Ectodermal cell (in vitro differentiated cells): ENCODE measurements around the gene KRTAP12-3.

Source experiments
- H3K27ac ChIP-seq: 2 replicates; pipeline ENCODE4 v1.7.0; 2013; ENCODE audit warnings: mild to moderate bottlenecking, low read depth, low read length; ENCODE audit not compliant: insufficient read depth, poor library complexity, severe bottlenecking
- H3K27me3 ChIP-seq: 2 replicates; pipeline ENCODE4 v1.7.0; 2013; ENCODE audit warnings: mild to moderate bottlenecking, low read length; ENCODE audit not compliant: insufficient read depth, control insufficient read depth, poor library complexity, severe bottlenecking
- H3K36me3 ChIP-seq: one replicate; pipeline ENCODE4 v1.7.0; 2013; ENCODE audit warnings: low read length; ENCODE audit not compliant: control insufficient read depth, insufficient read depth
- H3K4me1 ChIP-seq: one replicate; pipeline ENCODE4 v1.7.0; 2013; ENCODE audit warnings: low read length; ENCODE audit not compliant: control insufficient read depth, insufficient read depth
- H3K4me3 ChIP-seq: 2 replicates; pipeline ENCODE4 v1.7.0; 2013; ENCODE audit warnings: low read depth, low read length, control low read depth; ENCODE audit not compliant: insufficient read depth
- H3K9me3 ChIP-seq: 2 replicates; pipeline ENCODE4 v1.7.0; 2013; ENCODE audit warnings: mild to moderate bottlenecking, low read length, moderate library complexity; ENCODE audit not compliant: control insufficient read depth
- WGBS, 2 experiments: methylation state at CpG; one replicate each; pipeline ENCODE4 v1.1.7; 2013; ENCODE audit warnings: missing lambda C conversion rate in 2 of 2; 5-methylcytosine and 5-hydroxymethylcytosine counted together

The KRTAP12-3 gene

DNA sequence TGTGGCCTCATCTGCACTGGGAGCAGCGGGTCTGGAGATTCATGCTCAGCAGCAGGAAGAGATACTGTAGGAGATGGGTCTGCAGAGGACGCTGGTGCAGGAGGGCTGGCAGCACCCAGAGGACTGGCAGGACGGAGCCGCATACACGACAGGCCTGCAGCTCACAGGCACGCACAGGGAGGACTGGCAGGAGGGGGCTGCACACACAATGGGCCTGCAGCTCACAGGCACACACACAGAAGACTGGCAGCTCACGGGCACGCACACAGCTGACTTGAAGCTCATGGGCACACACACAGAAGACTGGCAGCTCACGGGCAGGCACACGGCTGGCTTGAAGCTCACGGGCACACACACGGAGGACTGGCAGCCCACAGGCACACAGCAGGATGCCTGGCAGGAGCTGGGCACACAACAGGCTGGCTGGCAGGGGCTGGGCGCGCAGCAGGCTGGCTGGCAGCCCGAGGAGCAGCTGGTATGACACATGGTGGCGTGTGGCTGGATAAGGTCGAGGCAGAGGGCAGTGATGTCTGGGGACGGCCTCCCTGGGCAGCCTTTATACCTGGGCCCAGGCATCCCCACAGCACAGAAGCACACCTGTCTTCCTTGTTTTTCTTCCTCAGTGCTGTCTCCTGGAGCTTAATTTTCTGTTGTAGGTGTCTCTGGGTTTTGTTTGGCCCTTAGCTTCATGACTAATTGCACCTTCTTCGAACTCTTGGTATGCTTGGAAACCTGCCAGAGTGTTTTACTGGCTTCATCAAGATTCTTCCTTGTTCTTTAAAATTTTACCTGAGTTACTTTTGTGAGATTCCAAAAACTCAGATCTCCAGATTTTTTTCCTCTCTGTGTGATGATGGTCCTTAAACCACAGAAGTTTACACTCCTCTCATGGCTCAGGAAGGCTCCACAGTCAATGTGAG is 8.9 kb downstream of the KRTAP12-3 start, which contains the start of gene KRTAP12-2:
TSS of gene KRTAP12-2 (minus strand) at position 527 of the 920 bp plus-strand sequence. CDS start at position 486, 41 bp downstream.
- WGBS, 2 experiments = 89 to 92% methylated on average over 19 of the region's 19 CpGs
- no peaks in the 10 kb centered on the region for H3K36me3 ChIP-seq

DNA sequence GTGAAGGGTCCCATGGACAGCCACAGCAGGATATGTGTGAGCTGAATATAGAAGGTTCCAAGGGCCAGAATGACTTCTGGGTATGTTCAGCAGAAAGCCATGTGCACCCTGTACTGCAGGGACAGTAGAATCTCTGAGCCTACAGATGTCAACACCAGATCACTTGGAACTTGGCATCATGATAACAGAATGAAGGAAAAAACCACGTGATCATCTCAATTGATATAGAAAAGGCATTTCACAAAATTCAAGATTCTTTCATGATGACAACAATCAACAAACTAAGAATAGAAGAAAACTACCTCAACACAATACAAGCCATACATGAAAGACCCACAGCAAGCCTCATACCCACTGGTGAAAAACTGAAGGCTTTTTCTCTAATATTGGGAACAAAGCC is 9.9 kb downstream of the KRTAP12-3 start:
- WGBS, 2 experiments = 71 to 79% methylated on average over 1 of the region's 1 CpG

More for the DNA sequence above, 8.9 kb downstream of the KRTAP12-3 start, which contains the start of gene KRTAP12-2:
- Histone ChIP-seq H3K27ac (no peak within 1 kb of the TSS), H3K9me3 (no peaks in the 10 kb centered on the region), H3K4me3 (no peak within 1 kb of the TSS), H3K27me3 (no peaks in the 10 kb centered on the region), H3K4me1 (no peaks in the 10 kb centered on the region)

DNA sequence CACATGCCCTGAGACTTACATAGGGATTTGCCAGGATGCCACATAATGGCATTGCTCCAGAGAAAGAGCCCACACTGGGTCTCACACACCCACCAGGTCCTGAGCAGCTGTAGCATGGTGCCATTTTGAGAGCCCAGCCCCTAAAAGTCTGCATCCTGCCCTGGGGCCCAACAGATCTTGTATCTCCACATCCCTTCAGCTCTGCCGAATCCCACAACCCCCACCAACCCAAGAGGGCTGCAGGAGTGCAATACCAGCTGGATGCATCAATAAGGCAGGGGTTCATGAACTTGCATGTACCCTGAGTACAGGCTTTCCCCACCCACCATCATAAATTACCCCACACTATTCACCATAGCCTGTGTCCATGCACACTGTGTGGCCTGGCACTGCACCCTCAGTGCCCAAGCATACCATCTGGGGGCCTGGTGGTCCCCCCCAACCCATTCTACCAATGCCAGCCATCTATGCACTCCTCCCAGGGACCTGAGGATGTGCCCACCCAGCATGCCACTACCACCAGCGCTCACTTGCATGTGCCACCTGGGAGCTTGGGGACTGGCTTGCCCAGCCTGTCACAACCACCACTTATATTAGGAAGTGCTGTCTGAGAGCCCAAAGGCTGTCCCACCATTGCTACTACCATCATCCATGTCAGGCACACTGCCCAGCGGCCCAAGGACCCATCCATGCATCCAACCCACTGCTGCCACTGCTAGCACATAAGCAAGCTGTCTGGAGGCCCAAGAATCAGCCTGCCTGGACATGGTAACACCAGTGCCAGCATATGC is 13.1 kb downstream of the KRTAP12-3 start:
- WGBS, 2 experiments = 91 to 92% methylated on average over 3 of the region's 3 CpGs
- H3K9me3 ChIP-seq = no peaks in the 10 kb centered on the region
- H3K4me3 ChIP-seq = no peak overlapping the region

More for the DNA sequence above, 9.9 kb downstream of the KRTAP12-3 start:
- Histone ChIP-seq H3K27ac (no peak overlapping the region), H3K4me1 (no peaks in the 10 kb centered on the region), H3K9me3 (no peaks in the 10 kb centered on the region), H3K27me3 (no peaks in the 10 kb centered on the region), H3K36me3 (no peaks in the 10 kb centered on the region), H3K4me3 (no peak overlapping the region)

DNA sequence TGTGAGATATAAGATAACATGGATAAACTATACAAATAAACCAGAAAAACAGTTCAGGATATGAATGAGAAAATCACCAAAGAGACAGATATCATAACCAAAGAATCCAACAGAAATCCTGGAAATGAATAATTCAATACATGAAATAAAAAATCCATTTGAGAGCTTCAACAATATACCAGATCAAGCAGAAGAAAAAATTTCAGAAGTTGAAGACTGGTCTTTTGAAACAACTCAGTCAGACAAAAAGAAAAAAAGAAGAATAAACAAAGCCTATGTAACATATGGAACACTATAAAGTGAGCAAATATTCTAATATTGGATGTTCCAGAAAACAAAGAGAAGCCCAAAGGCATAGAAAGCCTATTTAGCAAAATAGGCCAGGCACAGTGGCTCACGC is 14.2 kb downstream of the KRTAP12-3 start:
- Histone ChIP-seq H3K4me3 (no peak overlapping the region), H3K27me3 (no peaks in the 10 kb centered on the region), H3K9me3 (no peaks in the 10 kb centered on the region), H3K4me1 (no peaks in the 10 kb centered on the region), H3K36me3 (no peaks in the 10 kb centered on the region), H3K27ac (no peak overlapping the region)
- WGBS, 2 experiments = 100% methylated on average over 1 of the region's 1 CpG

More for the DNA sequence above, 13.1 kb downstream of the KRTAP12-3 start:
- Histone ChIP-seq H3K36me3 (no peaks in the 10 kb centered on the region), H3K27ac (no peak overlapping the region), H3K4me1 (no peaks in the 10 kb centered on the region), H3K27me3 (no peaks in the 10 kb centered on the region)

DNA sequence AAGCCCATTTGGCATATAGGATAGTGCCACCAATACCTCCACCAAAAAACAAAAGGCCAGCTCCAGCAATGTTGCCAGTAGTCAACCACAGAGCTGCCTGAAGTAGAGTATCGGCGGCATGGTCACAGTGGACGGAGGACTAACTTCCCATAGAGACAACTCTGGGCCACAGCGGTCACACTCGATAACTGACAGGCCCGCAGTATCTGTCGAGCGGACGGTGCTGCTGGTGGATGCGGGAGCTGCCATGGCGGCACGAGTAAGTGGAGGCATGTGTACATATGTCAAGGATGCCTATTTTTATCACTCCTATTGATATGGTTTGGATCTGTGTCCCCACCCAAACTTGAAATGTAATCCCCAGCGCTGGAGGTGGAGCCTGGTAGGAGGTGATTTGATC is 20.1 kb downstream of the KRTAP12-3 start:
- Histone ChIP-seq H3K27ac (no peak overlapping the region), H3K27me3 (no peaks in the 10 kb centered on the region), H3K36me3 (no peaks in the 10 kb centered on the region), H3K4me1 (no peaks in the 10 kb centered on the region), H3K4me3 (no peak overlapping the region), H3K9me3 (no peaks in the 10 kb centered on the region)
- WGBS, 2 experiments = 95% methylated on average over 13 of the region's 13 CpGs

DNA sequence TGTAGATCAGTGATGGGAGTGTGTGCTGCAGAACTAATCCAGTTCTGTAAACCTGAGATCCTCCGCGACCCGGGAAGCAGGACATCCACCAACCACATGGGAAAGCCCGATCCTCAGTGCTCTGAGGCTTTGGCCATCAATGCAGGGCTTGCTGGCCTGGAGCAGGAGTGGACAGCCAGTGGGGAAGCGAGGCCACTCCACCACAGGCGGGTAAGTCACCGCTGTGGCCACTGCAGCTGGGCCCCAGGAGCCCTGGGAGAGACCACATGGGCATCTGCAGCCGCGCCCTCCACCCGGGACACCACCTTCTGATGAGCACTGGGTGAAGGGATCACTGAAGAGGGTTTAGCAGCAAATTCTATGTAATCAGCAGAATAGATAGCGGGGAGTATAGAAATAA is 23.4 kb downstream of the KRTAP12-3 start:
- no peaks in the 10 kb centered on the region for H3K27me3 ChIP-seq
- H3K36me3 ChIP-seq = no peaks in the 10 kb centered on the region
- no peaks in the 10 kb centered on the region for H3K9me3 ChIP-seq
- no peak overlapping the region for H3K4me3 ChIP-seq
- 83% methylated on average over 11 of the region's 11 CpGs for WGBS, 2 experiments
- H3K4me1 ChIP-seq = no peaks in the 10 kb centered on the region
- no peak overlapping the region for H3K27ac ChIP-seq

DNA sequence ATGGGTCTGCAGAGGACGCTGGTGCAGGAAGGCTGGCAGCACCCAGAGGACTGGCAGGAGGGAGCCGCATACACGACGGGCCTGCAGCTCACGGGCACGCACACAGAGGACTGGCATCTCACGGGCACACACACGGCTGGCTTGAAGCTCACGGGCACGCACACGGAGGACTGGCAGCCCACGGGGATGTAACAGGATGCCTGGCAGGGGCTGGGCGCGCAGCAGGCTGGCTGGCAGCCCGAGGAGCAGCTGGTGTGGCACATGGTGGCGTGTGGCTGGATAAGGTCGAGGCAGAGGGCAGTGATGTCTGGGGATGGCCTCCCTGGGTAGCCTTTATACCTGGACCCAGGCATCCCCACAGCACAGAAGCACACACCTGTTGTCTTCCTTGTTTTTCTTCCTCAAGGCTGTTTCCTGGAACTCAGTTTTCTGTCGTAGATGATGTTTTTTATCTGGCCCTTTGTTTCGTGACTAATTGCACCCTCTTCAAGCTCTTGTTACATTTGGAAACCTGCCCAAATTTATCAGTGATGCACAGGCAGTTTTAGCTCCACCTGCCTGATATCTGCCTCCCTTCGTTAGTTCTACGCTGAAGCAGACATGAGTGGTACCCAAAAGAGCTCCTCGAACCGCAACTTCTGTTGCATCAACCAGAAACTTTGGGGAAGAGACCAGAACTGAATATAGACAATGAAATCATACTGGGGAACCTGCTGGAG is 24.3 kb downstream of the KRTAP12-3 start, which contains the start of gene KRTAP12-1:
TSS of gene KRTAP12-1 (minus strand) at position 303 of the 719 bp plus-strand sequence. CDS start at position 263, 40 bp downstream.
- 94 to 95% methylated on average over 23 of the region's 23 CpGs for WGBS, 2 experiments
- Histone ChIP-seq H3K4me1 (peaks cover 7% of the 10 kb centered on the region), H3K4me3 (no peak within 1 kb of the TSS), H3K36me3 (no peaks in the 10 kb centered on the region), H3K9me3 (no peaks in the 10 kb centered on the region), H3K27me3 (no peaks in the 10 kb centered on the region), H3K27ac (no peak within 1 kb of the TSS)

DNA sequence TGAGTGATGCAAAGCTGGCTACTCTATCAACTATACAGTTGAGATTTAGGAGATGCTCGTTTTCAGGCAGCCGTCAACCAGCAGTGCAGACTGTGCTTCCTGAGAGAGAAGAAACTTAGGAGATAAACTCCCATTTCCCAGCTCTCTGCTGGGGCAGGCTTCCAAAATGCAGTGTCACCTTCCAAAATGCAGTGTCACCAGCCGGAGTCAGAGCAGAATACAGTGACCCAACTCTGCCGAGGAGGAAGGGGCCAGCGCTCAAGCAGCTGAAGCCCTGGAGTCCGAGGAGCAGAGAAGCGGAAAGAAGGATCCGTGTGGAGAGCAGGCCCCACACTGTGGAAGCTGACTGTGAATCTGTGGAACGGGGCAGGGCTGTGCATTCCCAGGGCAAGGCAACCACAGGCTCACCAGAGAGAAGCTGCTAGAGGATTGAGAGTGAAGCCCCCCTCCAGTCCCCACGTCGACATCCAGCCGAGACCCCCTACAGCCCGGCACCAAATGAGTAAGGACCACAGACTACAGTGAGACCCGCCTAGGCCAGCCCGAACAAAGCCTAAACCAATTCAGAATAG is 24.9 kb downstream of the KRTAP12-3 start:
- H3K4me1 ChIP-seq = peaks cover 13% of the 10 kb centered on the region
- no peaks in the 10 kb centered on the region for H3K27me3 ChIP-seq
- H3K27ac ChIP-seq = no peak overlapping the region
- WGBS, 2 experiments = 90 to 92% methylated on average over 15 of the region's 15 CpGs
- no peak overlapping the region for H3K4me3 ChIP-seq
- no peaks in the 10 kb centered on the region for H3K36me3 ChIP-seq
- H3K9me3 ChIP-seq = no peaks in the 10 kb centered on the region

DNA sequence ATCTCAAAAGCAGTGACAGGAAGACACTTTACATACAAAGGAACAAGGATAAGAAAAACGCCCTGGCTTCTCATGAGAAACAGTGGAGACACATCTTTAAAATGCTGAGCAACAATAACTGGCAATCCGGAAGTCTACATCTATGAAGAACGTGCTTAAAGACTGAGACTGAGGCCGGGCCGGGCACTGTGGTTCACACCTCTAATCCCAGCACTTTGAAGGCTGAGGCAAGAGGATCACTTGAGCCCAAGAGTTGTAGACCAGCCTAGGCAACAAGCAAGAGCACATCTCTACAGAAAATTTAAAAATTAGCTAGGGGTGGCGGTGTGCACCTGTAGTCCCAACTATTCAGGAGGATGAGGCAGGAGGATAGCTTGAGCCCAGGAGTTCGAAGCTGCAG is 26.3 kb downstream of the KRTAP12-3 start:
- H3K4me1 ChIP-seq = peaks cover 14% of the 10 kb centered on the region
- 86 to 90% methylated on average over 7 of the region's 7 CpGs for WGBS, 2 experiments
- no peak overlapping the region for H3K27ac ChIP-seq
- no peaks in the 10 kb centered on the region for H3K9me3 ChIP-seq
- H3K36me3 ChIP-seq = no peaks in the 10 kb centered on the region
- no peaks in the 10 kb centered on the region for H3K27me3 ChIP-seq
- H3K4me3 ChIP-seq = no peak overlapping the region
